Fibroblast of skin of abdomen (primary cell): ENCODE results near the gene VPS45.
"Not testable (repeated sequence)": the region's sequence is repeated elsewhere in the genome, so short reads cannot be mapped to it uniquely, and the experiment has no call there.

Experiments
- DNase-seq: peaks from one replicate; pipeline ENCODE4 v3.0.0-alpha.2; 2013

The VPS45 gene

GRCh38 chr1:150135400-150135799, 67.8 kb downstream of the VPS45 start:
- DNase-seq = not testable (repeated sequence)

GRCh38 chr1:150138044-150138443, 70.5 kb downstream of the VPS45 start:
- DNase-seq = no peak

- no peak for DNase-seq
Measured at GRCh38 chr1:150141452-150141851, 73.9 kb downstream of the VPS45 start.

GRCh38 chr1:150142083-150142482, 74.5 kb downstream of the VPS45 start:
- no peak for DNase-seq

- no peak for DNase-seq
Measured at GRCh38 chr1:150144606-150145005, 77.0 kb downstream of the VPS45 start.

GRCh38 chr1:150146016-150146415, 78.4 kb downstream of the VPS45 start:
- not testable (repeated sequence) for DNase-seq

- DNase-seq = no peak
Measured at GRCh38 chr1:150146849-150147542, 79.4 kb downstream of the VPS45 start.

GRCh38 chr1:150148837-150149270, 81.3 kb downstream of the VPS45 start:
- DNase-seq = peak; percentile 48

GRCh38 chr1:150149271-150150132, 81.9 kb downstream of the VPS45 start, which contains the start of gene PLEKHO1:
Gene PLEKHO1, plus strand, starts transcription at chr1:150149916. Its CDS starts 342 bp downstream, at chr1:150150258.
- DNase-seq = peak; percentile 90

- no peak for DNase-seq
Measured at GRCh38 chr1:150150133-150151021, 82.8 kb downstream of the VPS45 start.

- peak; percentile 58 for DNase-seq
Measured at GRCh38 chr1:150151291-150152181, 84.0 kb downstream of the VPS45 start.

GRCh38 chr1:150152182-150152536, 84.6 kb downstream of the VPS45 start:
- no peak for DNase-seq

- DNase-seq = peak; percentile 55
Measured at GRCh38 chr1:150152772-150153456, 85.3 kb downstream of the VPS45 start.

GRCh38 chr1:150154143-150154542, 86.6 kb downstream of the VPS45 start:
- DNase-seq = no peak

GRCh38 chr1:150155413-150156071, 88.0 kb downstream of the VPS45 start:
- DNase-seq = no peak

GRCh38 chr1:150156868-150157603, 89.5 kb downstream of the VPS45 start:
- DNase-seq = peak; percentile 66

GRCh38 chr1:150159550-150159949, 92.0 kb downstream of the VPS45 start:
- no peak for DNase-seq

- DNase-seq = peak; percentile 71
Measured at GRCh38 chr1:150160964-150161621, 93.5 kb downstream of the VPS45 start.
